GM12892 (cell line): ENCODE results near the gene SULT1A2.
A peak's percentile ranks its signal among the peaks of the same experiment; 100 is the strongest.
"Not testable (repeated sequence)": the region's sequence is repeated elsewhere in the genome, so short reads cannot be mapped to it uniquely, and the experiment has no call there.

ENCODE experiments used
- DNase-seq: peaks from one replicate; pipeline ENCODE4 v3.0.0; 2011; ENCODE audit not compliant: insufficient read length
- FAIRE-seq: peaks from 2 replicates; lab custom pipeline; 2011; peaks lifted over from hg19 to GRCh38; lab: Jason Lieb, UNC
- POLR2A ChIP-seq: IDR thresholded peaks from 2 replicates; pipeline ENCODE4 v1.6.1; 2011; ENCODE audit warnings: low read depth, low read length, control low read depth
- POLR2AphosphoS5 ChIP-seq: IDR thresholded peaks from 2 replicates; pipeline ENCODE4 v1.6.1; 2011; ENCODE audit warnings: low read depth, low read length, control low read depth
- TAF1 ChIP-seq: IDR thresholded peaks from 2 replicates; pipeline ENCODE4 v1.6.1; 2011; ENCODE audit warnings: low read depth, mild to moderate bottlenecking, control low read depth, low read length, borderline replicate concordance

The SULT1A2 gene

DNA sequence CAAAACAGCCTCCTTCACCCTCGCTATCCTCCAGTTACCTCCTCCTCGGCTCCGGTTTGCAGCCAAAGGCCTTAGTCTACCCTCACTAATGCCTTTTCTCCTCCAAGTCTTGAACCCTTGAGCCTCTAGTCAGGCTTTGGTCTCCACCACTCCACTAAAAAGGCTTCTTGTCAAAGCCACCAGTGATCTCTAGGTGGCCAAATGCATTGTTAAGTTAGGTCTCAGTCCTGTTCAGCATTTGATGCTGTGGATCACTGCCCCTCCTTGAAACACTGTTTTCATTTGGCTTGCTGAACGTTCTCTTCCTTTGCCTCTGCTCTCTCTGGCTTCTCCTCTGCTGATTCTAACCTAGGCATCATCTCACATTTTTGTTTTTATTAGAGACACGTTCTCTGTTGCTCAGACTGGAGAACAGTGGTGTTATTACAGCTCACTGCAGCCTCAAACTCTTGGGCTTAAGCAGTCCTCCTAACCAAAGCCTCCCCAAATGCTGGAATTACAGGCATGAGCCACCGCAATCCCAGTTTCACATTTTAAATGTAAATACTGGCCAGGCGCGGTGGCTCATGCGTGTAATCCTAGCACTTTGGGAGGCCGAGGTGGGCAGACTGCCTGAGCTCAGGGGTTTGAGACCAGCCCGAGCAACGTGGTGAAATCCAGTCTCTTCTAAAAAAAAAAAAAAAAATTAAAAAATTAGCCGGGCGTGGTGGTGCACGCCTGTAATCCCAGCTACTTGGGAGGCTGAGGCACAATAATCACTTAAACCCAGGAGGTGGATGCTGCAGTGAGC lies 42.0 kb downstream of the SULT1A2 start:
- DNase-seq = no peak
- no peak for FAIRE-seq
- TF ChIP-seq POLR2AphosphoS5 (no peak), TAF1 (no peak), POLR2A (no peak)

DNA sequence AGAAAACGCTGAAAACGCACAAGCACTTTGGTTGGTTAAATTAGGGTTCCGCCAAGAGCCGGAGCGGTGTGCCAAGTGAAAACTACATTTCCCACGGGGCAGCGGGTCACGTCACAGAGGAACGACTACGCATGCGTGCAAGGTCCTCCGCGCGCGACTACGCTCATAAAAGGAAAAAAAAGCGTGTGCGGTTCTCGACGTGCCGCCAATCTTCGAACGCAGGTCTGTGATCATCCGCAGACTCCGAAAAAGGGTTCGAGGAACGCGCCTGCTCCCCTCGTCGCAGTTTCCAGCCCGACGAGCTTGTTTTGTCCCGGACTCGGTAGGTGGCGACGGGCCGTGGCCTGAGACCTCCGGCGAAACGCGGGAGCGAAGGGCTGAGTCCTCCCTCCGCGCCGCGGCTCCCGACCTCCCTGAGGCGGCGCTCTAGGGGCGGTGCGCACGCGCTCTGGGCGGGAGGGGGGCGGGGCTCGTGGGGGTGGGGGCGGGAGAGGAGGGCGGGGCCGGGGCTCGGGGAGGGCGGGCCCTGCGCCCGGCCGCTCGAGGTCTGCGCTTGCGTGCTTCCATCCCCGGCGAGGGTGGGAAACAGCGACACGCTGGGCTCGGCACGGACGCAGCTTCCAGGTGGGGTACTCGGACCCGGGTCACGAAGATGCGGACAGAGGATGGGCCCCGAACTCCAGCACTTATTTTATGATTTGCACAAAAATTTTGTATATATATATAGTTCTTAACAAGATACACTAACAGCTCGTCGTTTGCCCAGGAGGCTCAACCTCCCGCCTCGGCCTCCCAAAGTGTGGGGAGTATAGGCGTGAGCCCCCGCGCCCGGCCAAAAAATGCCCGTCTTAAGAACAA lies 42.8 kb downstream of the SULT1A2 start, which contains the start of gene SGF29:
SGF29 (plus strand) TSS at position 145 of the 858 bp plus-strand sequence. CDS start 27,150 bp downstream, outside the sequence.
- TF ChIP-seq POLR2A (peak; percentile 95), POLR2AphosphoS5 (peak; percentile 96), TAF1 (peak; percentile 30; the same call in 1 of the 2 replicates)
- DNase-seq (peak; percentile 83), FAIRE-seq (peak; percentile 90)

DNA sequence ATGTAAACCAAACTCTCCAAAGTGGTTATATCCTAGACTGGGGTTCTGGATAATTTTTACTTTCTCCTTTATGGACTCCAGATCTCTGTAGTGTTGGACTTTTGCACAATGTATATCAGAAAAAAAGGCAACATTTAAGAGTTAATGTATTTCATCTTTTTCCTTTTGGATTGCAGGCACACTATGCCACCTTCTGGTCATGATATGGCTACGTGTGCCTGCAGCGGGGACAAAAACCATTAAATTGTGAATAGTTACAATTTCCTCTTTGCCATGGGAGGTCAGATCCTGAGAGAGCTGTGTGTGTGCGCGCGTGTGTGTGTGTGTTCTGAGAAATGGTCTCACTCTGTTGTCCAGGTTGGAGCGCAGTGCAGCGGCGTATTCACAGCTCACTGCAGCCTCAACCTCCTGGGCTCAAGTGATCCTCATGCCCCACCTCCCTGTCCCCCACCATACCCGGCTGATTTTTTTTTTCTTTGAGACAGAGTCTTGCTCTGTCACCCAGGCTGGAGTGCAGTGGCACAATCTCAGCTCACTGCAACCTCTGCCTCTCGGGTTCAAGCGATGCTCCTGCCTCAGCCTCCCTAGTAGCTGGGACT lies 47.5 kb downstream of the SULT1A2 start:
- FAIRE-seq (no peak), DNase-seq (no peak)
- TF ChIP-seq TAF1 (no peak), POLR2A (no peak), POLR2AphosphoS5 (no peak)

DNA sequence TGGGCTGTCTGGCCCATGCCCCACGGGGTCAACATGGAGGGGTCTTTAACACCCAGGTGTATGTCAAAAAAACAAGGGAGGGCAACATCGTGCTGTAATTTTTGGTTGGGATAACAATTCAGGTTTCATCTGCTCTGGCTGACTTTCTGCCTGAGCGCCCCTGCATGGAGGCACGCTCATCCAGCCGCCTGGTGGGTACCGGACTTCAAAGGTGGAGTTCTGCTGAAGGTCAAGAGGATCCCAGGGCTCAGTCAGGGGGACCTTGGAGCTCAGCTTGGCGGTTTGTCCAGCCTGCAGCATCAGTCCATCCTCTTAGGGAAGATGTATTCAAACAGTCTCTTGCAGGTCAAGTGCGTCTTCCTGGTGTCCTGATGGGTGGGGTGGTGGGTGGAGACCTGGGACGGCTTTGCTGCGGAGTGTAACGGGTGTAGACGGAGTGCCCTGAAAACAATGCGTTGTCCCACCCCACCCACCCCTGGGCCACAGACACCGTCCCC lies 48.5 kb downstream of the SULT1A2 start:
- DNase-seq = no peak
- FAIRE-seq = no peak
- TF ChIP-seq POLR2A = no peak
- no peak for TF ChIP-seq POLR2AphosphoS5
- TF ChIP-seq TAF1 = no peak

DNA sequence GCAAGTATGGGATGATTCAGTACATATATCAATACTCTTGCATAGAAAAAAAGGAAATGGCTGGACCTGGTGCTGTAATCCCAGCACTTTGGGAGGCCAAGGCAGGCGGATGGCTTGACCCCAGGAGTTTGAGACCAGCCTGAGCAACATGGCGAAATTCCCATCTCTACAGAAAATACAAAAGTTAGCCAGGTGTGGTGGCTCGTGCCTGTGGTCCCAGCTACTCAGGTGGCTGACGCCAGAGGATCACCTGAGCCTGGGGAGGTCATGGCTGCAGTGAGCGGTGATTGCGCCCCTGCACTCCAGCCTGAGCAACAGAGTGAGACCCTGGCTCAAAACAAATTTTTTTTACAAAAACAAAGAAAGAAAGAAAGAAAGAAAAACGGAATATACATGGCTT lies 50.2 kb downstream of the SULT1A2 start:
- FAIRE-seq (no peak), DNase-seq (no peak)
- no peak for TF ChIP-seq TAF1
- no peak for TF ChIP-seq POLR2AphosphoS5
- no peak for TF ChIP-seq POLR2A

DNA sequence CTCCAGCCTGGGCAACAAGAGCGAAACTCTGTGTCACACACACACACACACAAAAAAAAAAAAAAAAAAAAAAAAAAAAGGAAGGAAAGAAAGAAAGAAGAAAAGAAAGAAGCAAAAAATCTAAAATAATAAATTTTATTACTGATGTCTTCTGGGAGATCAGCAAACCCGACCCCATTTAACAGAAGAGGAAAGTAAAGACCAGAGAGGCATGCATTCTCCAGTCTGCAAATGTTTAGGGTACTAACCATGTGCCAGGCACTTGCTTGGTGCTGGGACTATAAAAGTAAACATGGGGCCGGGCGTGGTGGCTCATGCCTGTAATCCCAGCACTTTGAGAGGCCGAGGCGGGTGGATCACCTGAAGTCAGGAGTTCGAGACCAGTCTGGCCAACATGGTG lies 50.9 kb downstream of the SULT1A2 start:
- FAIRE-seq, DNase-seq: not testable (repeated sequence)

DNA sequence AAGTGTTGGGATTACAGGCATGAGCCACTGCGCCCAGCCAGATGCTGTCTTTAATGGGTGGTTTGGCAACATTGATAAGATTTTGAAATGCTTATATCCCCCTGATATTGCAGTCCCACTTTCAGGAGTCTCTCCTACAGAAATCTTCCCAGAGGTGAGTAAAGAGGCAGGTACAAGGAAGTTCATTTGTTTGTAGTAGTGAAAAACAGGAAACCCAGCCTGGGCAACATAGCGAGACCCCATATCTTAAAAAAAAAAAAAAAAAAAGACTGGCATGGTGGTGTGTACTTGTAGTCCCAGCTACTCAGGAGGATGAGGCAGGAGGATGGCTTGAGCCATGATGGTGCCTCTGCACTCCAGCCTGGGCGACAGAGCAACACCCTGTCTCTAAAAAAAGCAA lies 51.9 kb downstream of the SULT1A2 start:
- DNase-seq (no peak), FAIRE-seq (no peak)
- TF ChIP-seq POLR2A (no peak), TAF1 (no peak), POLR2AphosphoS5 (no peak)

DNA sequence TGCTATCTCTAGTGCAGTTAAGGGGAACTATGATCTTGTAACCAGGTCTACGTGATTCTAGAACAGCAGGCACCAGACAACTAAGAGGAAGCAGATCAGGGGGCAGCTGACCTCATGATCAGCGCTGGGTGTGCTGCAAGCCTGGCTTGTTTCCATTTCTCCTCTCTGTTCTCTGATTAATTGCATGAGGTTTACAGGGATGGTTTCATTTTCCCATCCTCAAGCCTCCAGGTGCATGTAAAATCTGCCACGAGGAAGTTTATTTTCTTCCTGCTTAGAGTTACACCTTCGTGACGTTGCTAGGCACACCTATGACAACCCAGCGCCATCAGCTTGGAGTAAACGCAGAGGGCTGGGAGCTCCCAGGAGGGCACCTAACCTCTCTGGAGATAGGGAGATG lies 53.8 kb downstream of the SULT1A2 start:
- TF ChIP-seq POLR2A = no peak
- no peak for TF ChIP-seq TAF1
- no peak for TF ChIP-seq POLR2AphosphoS5
- FAIRE-seq = no peak
- no peak for DNase-seq

DNA sequence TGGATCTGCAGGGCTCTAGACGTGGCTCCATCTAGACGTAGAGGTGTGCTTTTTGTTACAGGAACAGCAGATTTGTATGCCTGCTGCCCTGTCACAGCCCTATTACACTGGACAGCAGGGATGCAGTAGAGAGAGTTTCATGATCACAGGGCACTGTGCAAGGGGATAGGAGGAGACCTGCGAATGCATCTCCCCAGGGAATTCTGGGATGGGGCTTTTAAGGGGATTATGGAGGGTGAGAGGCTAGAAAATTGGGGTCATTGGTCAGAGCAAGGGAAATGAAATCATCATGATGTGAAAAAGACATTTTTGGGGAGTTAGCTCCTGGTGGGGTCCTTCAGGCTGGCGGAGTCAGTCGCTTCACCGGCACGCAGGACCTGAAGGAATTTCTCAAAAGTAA lies 54.2 kb downstream of the SULT1A2 start:
- DNase-seq (no peak), FAIRE-seq (no peak)
- TF ChIP-seq TAF1 = no peak
- TF ChIP-seq POLR2A = no peak
- no peak for TF ChIP-seq POLR2AphosphoS5
